Stimulated activated CD4-positive, alpha-beta T cell treated with anti-CD3 and anti-CD28 coated beads, Interleukin-1b, Interleukin-23, amount 100 ng/mL, for 48 hours (primary cell): ENCODE data around the gene UTF1.
"Not testable (repeated sequence)": the region's sequence is repeated elsewhere in the genome, so short reads cannot be mapped to it uniquely, and the experiment has no call there.

Experiments used
- DNase-seq: peaks from one replicate; pipeline ENCODE4 v3.0.0-alpha.2; 2020

UTF1 gene

DNA sequence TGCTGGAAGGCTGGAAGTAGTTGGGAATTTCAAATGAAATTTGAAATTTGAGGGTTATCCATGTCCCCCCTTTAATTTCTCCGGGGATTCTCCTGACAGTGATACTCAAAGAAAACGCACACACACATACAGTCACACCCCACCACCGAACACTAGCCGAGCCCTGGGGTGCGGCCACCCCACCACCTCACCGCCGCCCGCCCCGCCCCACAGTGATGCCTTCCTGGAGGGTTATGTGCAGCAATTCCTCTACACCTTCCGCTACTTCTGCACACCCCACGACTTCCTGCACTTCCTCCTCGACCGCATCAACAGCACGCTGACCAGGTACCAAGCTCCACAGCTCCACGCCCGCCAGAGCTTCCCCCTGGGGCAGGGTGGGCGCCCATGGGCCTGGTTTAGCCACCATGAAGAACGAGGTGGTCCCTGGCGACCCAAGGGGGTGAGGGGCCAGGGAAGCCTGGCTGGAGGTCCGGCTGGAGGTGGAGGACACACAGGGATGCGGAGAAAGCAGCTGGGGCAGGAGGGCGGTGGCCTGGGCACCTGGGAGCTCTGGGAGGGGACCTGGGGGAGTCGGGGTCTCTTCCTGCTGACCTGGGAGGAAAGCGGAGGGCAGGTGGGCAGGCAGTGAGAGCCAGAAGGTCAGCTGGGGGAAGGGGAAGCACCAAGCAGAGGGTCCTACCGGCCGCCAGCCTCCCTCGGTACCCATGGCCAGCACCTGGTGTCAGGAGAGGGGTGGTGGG is 19.4 kb upstream of the UTF1 start:
- no peak for DNase-seq

DNA sequence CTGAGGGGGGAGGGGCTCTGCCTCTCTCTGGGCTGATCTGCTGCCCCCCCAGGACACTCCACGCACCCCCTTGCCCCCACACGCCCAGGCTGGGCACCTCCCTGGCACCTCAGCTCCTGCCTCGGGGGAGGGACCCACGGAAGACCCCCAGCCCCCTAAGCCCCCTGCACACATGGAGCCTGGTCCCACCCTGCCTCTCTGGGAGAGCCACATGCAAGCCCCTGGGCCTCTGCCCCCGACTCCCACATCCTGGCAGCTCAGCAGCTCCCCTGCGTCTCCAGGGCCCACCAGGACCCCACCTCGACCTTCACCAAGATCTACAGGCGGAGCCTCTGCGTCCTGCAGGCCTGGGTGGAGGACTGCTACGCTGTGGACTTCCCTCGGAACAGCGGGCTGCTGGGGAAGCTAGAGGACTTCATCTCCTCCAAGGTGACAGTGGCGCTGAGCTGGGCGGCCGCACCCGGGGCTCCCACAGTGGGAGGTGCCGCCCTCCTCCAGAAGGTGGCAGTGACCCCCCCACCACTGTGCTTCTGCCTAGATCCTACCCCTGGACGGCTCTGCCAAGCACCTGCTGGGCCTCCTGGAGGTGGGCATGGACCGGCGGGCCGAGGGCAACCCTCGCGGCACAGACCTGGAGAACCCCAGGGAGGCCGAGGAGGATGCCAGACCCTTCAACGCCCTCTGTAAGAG is 18.7 kb upstream of the UTF1 start:
- DNase-seq, result no peak

DNA sequence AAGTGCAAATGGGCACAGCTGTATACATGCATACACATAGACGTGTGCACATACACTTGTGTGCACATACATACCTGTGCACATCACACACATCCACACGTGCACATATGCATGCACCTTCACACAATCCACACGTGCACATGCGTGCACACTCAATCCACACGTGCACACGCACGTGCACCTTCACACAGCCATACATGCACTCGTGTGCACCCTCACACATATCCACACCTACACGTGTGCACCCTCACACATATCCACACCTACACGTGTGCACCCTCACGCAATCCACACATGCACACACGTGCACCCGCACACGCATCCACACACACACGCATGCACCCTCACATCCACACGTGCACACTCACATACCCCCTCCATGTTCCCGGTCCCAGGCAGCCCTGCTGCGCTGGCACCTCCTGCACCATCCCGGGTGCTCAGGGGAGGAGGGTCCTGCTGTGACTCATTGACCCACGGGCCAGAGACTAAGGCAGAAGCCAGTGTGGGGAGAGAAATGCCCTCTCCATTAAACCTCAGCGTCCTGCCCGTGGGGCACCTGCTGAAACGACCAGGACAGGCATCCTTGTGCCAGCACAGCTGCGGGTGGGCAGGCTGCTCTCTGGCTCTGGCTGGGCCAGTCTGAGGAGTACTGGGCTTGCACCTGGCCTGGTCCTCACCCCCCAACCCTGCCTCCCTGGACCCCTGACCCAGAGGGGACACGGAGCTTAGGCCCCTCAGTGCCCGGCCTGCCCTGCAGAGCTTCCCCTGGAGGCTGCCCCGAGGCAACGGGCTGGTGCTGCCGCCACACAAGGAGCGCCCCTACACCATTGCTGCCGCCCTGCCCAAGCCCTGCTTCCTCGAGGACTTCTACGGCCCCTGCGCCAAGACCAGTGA is 17.8 kb upstream of the UTF1 start:
- DNase-seq, result no peak

DNA sequence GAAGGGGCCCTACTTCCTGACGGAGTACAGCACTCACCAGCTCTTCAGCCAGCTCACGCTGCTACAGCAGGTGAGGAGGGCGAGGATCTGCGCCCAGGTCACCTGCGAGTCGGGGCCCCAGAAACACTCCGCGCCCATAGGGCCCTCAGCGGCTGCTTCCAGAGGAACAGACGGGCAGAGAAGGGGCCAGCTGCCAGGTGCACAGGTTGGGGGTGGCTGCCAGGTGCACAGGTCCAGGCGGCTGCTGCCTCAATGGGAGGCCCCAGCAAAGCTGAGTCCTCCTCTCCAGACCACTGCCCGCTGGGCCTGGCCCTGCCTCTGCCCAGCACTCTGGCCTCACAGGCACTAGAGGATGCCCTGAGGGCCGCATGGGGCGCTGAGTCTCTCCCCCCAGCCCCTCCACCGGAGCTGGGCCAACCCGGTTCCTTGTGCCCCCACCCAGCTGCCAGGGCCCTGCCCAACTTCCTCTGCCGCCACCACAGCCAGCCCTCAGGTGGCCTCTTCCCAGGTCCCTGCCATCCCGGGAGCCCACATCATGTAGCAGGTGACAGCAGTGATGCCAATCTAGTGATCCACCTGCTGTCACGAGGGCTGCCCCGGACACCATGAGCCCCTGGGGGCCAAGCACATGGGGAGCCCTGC is 17.0 kb upstream of the UTF1 start:
- DNase-seq, result no peak

DNA sequence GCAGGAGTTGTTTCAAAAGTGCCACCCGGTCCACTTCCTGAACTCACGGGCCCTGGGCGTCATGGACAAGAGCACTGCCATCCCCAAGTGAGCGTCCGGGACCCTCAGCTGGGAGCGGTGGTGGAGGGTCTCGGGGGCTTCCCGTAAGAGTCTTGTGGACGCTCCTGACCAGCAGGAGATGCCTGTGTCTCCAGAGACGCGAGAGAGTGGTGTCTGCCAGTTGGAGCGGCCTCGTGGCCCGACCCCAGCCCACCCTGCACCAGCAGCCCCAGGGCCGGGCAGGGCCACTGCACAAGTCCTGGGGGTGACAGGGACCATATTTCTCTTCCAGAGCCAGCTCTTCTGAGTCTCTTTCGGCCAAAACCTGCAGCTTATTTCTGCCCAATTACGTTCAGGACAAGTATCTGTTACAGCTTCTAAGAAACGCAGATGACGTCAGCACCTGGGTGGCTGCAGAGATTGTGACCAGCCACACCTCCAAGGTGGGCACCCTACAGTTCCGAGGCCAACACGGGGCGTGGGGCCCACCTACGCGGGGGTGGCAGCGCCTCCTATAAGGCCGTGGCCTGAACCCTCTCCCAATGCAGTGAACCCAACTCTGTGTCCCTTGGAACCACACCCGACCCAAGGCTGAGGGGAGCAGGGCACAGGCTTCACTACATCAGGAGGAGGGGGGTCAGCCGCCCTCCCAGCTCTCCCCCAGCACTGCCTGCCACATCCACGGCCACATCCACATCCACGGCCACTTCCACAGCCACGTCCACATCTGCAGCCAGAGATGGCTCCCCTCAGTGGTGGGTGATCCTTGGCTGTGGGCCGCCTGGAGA is 16.2 kb upstream of the UTF1 start:
- DNase-seq, result no peak

DNA sequence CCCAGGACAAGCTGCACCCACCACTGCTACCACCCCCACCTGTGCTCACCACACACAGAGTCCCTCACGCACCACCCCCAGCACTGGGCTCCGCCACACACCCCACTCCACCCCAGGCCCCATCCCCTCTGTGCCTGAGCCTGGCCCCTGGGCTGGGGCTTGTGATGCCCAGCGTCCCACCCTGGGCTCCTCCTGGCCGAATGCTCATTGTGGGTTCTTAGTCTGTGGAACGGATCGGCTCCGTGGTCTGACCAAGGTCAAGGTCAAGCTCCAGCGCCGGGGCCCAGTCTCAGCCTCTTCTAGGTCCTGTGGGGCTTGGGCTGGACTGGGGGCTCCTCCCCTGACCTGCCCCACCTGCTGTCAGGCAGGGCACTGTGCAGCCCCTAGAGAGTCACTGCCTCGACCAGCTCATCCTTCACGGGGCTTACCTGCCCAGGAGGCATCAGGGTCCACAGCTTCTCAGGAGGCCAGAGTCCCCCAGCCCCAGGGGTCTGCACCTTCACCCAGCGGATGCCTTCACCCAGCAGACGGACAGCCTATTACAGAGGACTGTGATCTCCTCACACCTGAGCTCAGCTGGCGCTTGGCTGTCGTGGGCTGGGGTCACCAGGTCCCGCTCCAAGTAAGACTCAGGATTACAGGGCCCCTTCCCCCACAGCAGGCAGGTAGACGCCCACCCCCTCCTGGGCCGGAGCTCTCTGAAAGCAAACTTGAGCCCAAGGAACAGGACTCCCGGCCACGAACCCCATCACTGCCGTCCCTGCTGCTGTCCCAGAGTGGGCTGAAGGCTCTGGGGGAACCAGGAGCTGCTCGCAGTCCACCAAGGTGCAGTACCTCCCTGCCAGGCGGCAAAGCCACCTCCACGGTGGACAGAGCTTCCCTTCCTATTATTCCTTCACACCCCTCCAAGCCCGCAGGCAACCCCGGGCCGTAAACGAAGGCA is 15.3 kb upstream of the UTF1 start:
- DNase-seq, result no peak

DNA sequence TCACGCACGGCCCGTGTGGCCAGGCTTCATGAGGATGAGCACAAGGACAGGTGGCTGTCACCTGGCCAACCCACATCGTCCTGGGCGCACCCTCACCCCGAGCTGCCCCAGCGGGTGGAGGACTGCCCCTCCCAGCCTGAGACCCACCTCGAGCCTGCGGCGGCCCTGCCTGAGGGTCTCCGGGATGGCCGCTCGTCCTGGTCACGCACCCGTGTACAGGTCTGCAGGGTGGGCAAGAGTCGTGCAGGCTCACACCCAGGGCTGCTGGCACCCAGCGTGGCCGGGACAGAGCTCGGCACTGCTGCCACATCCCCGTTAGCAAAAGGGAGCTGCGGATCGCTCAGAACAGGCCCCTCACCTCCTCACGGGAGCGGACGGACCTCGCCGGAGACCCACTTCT is 14.4 kb upstream of the UTF1 start:
- no peak for DNase-seq

DNA sequence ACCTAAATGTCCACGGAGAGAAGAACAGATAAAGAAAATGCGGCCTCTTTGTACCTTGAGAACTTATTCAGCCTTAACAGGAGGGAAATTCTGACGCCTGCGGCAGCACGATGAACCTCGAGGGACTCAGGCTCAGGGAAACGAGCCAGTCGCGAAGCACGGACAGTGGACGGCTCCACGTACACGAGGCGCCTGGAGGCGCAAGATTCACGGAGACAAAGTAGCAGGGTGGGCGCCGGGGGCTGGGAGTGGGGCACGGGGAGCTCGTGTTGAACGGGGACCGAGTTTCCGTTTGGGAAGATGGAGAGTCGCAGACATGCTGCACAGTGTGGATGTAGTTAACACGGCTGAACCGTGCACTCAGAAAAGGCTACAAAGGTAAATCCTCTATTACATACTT is 13.2 kb upstream of the UTF1 start:
- no peak for DNase-seq

DNA sequence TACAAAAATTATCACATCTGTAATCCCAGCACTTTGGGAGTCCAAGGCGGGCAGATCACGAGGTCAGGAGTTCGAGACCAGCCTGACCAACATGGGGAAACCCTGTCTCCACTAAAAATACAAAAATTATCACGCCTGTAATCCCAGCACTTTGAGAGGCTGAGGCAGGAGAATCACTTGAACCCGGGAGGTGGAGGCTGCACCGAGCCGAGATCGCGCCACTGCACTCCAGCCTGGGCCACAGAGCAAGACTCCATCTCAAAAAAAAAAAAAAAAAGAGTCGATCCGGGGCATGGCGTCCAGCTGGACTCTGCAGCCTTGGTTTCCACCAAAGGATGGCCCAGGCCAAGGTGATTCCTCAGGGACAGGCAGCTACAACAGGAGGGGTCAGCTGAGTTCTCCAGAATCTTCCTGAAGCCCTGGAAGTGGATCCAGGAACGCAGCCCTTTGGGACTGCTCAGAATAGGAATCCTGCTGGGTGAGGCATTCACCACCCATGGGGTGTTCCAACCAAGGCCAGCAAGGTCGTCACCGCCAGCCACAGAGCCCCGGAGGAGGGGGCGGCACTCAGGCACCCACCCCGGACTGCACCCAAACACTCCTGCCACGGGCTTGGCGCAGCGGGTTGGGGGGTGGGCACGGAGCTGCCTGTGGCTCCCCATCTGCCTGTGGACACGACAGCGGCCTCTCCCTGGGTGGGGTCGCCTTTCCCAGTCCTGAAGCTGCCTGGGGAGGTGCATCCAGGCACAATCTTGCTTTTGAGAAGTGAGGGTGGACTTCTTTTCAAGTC is 12.0 kb upstream of the UTF1 start:
- no peak for DNase-seq

DNA sequence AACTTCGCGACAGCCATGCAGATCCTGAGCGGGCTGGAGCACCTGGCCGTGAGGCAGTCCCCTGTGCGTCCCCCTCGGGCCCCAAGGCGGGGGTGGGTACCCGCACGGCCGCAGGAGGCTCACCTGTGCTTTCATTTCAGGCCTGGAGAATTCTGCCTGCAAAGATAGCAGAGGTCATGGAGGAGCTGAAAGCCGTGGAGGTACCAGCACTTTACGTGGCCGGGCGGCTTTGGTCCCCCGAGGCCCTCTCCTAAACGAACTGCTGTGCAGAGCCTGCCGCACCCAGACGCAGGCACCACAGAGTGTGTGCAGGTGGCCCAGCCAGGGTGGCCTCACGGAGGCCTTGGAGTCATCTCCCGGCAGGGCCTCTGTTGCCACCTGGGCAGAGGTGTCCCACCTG is 11.1 kb upstream of the UTF1 start:
- no peak for DNase-seq

DNA sequence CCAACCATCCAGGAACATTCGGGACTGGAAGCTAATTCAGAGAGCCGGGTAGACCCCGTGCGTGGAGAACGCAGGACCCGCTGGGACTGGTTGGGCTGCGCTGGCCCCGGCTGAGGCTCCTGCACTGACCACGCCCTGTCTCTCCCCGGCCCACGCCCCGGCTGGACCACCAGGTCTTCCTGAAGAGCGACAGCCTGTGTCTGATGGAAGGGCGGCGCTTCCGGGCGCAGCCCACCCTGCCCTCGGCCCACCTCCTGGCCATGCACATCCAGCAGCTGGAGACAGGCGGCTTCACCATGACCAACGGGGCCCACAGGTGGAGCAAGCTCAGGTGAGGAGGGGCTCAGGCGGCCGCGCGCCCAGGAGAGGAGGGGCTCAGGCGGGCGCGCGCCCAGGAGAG is 10.2 kb upstream of the UTF1 start:
- DNase-seq, result no peak

DNA sequence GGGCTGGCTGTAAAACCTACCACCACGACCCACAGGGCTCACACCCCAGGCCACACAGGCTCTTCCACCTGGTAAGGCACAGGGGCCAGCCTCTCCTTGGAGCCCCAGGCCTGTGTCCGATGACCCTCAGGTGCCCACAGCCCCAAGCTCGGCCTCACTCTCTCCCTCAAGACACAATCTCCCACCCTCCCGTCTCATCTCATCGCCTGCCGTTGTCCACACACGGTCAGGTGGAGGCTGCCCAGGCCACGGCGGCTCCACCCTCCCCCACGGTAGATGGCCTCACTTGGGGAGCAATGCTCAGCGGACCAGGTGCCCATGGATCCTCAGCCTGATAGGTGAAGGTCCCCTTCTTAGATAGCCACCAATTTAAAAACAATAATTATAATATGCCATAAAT is 8.7 kb upstream of the UTF1 start:
- DNase-seq, result no peak

DNA sequence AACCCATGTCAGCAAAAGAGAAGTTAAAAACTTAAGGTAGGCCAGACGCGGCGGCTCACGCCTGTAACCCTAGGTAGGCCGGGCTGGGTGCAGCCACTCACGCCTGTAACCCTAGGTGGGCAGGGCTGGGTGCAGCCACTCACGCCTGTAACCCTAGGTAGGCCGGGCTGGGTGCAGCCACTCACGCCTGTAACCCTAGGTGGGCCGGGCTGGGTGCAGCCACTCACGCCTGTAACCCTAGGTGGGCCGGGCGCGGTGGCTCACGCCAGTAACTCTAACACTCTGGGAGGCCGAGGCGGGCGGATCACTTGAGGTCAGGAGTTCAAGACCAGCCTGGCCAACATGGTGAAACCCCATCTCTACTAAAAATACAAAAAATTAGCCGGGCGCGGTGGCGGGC is 8.3 kb upstream of the UTF1 start:
- DNase-seq, result not testable (repeated sequence)

DNA sequence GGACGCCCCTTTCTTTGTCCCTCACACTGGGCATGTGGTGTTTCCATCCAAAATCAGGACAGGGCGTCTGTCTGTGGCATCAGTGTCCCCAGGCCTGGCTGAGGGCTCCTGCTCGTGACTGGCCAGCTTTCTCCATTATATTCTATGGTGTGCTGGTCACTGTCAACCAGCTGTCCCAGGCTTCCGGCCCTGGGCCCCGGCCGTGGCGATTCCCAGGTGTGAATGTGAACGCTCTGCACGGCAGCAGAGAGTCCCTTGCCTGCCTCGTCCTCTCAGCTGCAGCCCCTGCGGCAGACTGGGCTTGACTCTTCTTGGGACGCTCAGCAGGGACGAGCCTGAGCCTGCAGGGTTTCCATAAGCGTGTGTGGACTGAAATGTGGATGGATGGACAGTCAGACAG is 5.9 kb upstream of the UTF1 start:
- no peak for DNase-seq

DNA sequence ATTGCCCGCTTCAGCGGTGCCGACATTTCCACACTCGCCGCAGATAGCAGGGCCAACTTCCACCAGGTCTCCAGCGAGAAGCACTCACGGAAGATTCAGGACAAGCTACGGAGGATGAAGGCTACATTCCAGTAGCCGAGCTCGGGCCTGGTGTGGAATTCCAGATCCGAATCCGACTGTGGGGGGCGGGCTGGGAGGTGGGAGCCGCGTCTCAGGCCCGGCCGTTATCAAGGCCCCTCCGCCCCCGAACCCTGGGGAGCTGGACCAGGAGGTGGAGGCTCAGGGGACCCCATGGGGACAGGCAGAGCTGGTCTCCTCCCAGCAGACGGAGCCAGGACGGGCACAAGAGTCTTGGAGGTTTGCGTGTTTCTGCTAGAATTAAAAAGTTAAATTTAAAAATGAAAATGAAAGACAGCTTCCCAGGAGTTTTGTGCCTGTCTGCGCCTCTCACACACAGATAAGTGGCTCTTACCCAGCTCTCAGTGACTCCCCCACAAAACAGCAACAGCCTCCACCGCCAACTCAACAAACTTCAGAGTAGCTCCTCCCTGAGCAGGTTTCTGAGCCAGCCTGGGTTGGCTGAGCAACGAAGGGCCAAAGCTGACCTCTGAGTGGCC is 5.2 kb upstream of the UTF1 start:
- no peak for DNase-seq

DNA sequence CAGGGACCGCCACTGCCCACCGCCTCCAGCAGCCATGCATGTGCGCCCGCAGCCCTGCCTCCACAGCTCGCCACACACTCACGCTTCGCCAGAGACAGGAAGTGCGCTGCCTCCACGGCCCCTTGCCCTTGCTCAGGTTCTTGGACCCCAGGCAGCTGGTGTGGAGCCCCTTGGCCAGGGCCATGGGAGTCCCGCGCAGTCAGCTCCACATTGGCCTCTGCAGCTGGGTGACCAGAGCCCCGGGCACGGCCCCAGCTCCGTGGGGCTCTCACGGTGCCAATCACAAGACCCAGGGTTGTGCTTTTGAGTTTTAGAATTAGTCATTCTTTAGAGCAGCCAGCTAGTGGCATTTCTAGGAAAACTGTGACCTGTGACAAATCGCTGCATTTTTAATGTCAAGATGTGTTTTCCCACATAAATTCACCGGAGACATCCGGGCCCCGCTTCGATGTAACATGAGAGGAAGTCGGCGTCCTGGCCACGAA is 4.3 kb upstream of the UTF1 start:
- no peak for DNase-seq

DNA sequence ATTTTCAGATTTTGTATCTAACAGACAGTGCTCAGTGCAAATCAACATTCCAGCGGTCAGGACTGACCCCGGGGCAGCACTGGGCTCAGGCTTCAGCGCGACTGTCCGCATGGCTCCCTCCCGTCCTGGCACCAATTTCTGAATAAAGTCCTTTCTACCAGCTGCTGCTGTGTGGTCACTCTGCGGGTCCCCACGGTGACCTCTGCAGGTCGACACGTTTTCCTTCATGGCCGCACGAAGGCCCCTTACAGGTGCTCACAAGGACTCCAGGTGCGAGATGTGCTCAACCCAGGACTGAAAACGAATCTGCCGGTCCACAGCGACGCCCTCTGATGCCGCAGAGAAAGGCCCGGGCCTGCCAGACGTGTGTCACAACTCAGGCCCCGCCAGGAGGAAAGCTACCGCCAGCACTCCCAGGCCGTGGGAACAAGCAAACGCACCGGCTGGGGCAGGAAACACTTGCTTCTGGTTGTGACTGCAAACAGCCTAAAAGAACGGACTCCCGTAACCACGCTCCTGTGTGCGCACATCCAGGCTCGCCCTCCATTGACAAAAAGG is 3.7 kb upstream of the UTF1 start:
- DNase-seq, result no peak

DNA sequence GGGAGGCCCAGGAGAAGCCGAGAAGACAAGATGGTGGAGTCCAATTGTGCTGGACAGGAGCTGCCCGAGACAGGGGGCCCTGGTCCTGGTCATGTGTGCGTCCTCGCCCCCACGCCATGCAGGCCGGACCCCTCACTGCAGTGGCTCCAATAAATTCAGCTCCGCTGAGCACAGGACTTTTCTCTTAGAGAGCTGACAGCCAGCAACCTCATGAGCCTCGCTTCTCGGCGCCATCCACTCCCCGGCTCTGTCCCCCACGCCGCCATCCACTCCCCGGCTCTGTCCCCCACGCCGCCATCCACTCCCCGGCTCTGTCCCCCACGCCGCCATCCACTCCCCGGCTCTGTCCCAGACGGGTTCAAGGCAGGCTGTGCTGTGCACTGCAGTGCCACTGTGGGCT is 2.8 kb upstream of the UTF1 start:
- DNase-seq, result no peak

DNA sequence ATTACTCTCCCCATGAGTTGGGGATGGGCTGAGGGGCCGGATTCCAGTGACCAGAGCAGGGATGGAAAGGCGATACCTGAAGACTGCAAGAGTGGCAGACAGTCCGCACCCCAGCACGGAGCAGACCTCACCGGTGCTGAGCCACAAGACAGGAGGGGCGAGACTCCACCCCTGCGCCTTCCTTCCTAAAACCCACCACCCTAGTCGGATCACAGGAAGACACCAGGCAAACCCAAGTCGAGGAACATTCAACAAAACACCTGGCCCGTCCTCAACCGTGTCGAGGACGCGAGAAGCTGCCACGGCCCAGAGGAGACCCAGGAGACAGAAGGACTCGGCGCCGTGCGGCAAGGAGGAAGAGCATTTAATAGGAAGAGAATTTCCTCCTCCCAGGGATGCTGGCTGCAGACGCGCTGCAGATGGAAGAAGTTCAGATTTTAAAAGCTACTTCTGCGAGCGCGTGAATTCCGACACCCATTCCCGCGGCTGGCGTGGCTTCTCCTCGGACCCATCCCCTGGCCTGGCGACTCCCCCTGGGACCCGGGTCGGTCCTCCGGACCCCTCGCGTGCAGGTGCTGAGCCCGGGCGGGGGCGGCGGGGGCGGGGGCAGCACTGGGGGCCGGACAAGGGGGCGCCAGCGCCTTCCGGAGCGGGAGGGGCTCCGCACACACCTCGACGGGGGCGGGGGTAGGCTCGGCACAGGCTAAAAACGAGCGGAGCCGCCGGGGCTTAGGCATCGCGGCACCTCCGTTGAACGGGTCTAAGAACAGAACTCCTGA is 563 bp upstream of the UTF1 start:
- no peak for DNase-seq
